ENCODE measurements around the gene MACROD2.
"Not testable (repeated sequence)": the region's sequence is repeated elsewhere in the genome, so short reads cannot be mapped to it uniquely, and the experiment has no call there.

MACROD2 gene

DNA sequence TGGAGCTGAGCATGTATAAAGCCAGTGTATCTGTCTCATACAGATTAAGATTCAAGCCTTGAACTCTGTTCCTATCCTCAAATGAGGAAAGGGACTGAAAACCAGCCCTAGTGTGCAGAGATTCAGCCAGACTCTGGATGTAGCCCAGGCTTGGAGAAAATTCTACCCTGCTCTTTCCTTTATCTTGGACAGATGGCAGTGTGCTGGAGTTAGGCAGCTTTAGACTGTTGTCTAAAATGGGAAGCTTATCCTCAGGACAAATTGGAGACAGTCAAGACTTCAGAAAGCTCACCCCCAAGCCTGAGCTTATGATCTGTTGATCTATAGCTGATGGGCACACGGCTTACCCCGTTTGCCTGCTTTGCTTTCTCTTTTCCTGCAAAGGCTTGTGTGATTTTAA lies 1520.4 kb downstream of the MACROD2 start:
- no peak for DNase-seq (ENCODE audit: low read depth in 2 of 2)

DNA sequence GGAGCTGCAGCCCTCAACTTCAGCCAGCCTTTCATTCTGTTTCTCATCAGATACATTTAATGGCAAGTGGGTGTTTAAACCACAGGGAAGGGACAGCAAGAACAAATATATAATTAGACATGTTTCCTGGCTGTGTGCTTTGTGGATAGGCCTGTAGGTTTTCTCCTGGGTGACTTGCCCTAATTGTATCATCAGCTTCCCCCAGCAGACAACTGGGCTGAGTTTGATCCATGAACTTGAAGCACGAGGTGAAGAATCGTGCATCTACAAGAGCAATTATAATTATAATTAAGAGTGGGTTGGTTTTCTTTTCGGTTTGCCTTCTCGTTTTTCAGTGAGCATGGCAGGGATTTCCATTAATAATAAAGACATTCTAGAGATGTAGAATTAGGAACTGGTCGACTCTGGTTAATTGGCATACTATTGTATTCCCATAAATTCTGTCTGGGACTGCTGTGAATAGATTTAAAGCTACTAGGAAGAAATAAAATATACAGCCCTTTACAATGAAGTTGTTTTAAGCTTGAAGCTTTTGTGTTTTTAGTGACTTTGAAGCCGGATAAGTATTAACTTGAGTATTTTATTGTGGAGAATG lies 1525.7 kb downstream of the MACROD2 start:
- DNase-seq (ENCODE audit: low read depth in 2 of 2): no peak

DNA sequence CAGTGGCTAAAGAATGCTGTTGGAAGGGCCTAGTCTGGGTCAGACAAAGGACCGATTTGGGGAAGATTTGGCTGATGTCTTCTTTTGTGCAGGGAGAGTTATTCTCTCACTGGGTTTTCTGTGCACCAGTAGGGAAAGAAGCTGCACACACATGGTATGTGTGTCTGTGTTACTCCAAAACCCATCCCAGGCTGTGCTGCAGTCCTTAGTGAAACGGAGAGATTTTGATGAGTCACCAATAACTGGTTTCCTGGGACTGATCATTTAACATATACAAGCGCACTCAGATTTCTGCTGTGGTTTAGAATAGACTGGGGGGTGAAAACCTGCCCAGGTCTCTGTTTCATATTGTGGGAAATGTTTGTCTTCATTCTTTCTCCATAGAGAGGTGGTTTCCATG lies 1528.1 kb downstream of the MACROD2 start:
- peak; percentile 7 to 10 for DNase-seq (ENCODE audit: low read depth in 2 of 2)

DNA sequence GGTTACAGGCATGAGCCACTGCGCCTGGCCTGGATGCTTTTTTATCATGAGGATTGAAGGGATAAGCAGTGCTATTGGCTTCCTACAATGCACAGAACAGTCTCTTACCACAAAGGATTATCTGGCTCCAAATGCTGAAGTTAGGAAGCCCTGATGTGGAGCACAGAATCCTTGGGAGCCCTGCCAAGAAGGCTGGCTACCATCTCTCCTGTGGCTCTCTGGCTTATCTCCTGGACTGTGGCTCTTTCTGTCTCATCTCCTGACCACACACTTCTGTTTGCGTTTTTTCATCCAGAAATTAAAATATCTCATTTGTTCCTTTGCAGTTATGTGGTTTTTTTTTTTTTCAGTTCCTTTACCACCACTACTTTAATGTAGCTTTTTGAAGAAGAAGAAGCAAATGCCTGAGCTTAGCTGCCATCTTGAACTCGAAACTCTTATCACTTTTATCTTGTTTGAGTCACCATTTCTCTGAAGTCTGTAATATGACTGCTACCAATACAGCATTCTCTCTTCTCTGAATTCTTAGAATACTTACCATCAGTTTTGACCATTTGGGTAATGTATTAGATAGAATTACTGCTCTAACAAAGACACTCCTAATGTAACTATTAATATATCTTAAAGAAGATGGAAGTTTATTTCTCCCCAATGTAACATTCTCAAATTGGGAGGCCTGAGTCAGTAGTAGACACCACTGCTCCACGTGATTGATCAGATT lies 1533.2 kb downstream of the MACROD2 start:
- DNase-seq (ENCODE audit: low read depth in 2 of 2): no peak

DNA sequence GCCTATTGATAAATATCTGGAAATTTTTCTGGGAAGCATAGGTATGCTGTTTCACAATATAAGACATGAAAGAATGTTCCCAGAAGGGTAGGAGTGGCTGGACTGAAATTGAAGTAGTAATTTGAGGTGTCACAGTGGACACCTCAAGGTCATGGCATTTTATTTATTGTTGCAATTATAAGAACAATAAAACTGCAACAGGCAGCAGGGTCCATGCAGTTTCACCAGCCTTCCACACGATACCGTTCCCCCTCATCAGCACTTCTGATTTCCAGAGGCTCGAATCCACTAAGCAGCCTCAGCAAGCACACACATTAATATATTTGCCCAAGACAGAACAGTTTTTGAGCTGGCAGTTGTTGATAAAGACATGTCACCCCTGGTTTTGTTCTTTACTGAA lies 1540.5 kb downstream of the MACROD2 start:
- DNase-seq (ENCODE audit: low read depth in 2 of 2): no peak

DNA sequence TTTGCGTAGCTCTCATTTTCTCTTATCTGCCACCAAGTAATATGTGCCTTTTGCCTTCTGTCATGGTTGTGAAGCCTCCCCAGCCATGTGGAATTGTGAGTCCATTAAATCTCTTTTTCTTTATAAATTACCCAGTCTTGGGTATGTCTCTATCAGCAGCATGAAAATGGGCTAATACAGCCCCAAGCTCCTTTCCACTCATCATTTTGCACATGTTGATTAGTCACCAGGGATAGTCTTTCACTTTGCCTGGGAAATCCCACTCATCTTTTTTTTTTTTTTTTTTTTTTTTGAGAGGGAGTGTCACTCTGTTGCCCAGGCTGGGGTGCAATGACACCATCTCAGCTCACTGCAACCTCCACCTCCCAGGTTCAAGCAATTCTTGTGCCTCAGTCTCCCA lies 1541.9 kb downstream of the MACROD2 start:
- DNase-seq (ENCODE audit: low read depth in 2 of 2): not testable (repeated sequence)

DNA sequence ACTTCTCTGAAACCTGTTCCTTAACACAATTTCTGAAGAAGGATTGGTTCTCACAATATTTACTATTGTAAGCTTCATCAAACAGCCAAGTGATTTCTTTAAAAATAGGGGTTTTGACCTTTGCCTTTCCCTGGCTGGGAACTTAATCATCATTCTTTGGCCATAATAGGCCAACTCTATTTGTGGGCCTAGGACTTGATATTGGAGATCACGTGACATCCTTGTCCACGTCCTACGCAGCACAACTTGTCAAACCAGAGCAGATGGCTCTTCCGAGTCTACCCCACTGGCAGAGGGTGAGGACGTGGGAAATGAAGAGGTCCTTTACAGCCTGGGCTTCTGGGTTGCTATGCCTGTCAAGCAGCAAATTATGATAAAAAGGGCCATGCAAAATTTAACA lies 1547.3 kb downstream of the MACROD2 start:
- no peak for DNase-seq (ENCODE audit: low read depth in 2 of 2)

DNA sequence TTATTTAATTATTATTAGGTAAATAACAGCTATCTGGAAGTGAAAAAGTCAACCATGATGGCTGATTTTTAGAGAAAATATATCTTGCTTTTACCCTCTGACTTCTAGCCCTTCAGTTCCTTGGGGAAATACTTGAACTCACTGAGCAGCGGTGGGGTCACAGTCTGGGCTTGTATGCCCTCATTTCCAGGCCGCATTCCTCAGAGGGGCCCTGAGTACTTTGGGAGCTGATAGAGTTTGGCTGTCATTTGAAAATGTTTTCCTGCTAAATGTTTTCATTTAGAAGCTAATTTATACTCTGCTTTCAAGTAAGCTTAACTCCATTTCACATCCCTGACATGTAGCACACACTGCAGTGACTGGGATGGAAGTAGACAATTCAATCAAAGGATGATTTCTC lies 1549.4 kb downstream of the MACROD2 start:
- no peak for DNase-seq (ENCODE audit: low read depth in 2 of 2)

DNA sequence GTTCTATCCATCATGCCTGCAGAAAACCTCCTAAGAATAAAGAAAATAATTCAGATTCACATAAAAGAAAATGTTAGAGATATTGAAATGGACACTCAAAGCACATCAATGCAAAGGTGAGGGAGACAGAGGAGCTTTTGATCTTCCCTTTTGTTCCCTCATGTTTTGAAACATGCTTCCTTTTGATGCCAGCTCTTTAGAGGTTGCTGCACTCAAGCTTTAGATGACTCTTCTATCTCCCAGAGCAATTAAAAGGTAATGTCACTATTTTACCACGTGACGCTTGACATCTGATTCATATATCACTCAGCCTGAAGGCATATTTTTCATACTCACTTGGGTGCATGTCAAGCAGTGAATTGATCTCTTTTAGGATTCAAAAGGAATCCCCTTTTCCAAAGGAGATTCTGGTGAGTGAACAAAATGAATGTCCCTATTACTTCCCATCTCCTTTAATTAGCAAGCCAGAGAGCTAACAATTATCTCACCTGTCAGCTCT lies 1551.3 kb downstream of the MACROD2 start:
- DNase-seq (ENCODE audit: low read depth in 2 of 2): no peak

DNA sequence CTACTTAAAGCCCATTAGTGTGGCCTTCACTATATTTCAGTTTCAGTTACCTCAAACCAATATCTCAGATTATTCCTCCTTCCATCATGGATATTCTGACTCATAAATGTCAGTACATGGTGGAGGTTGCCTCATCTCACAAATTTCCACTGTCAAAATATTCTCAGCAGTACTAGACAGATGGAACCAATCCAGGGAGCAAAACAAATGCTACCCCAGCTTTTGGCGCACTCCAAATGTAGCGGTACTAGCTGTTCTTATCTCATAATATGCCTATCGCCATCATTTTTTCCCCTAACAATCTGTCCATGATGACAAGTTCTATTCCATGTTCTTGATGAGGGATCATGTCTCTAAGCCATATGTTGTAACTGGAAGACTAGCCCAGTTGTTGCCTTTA lies 1551.8 kb downstream of the MACROD2 start:
- no peak for DNase-seq (ENCODE audit: low read depth in 2 of 2)

DNA sequence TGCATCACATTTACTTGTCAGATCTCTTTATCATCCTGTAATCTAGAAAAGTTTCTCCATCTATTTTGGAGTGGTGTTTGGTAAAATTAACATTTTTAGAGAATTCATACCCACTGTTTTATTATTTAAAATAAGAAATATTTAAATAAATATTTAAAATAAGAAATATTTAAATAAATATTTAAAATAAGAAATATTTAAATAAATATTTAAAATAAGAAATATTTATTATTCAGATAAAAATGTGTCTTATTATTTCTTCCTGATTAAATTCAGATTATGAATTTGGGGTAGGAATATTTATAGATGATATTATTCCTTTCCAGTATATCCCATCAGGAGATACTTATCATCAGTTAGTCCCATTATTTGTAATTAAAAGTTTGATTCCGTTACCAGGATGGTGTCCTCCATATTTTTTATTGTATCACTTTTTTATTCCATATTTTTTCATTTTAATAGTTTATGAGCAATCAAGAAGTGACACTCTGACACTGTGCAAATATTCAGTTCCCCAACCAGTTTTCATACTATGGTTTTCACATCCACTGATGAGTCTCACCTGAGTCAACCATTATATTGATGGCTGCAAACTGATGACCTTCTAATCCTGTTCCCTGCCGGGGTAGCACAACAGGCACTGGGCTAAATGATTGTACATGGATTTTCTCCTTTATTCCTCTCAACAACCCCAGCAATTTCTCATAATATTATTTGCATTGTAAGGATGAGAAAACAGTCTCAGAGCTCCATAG lies 1555.0 kb downstream of the MACROD2 start:
- DNase-seq (ENCODE audit: low read depth in 2 of 2): no peak

DNA sequence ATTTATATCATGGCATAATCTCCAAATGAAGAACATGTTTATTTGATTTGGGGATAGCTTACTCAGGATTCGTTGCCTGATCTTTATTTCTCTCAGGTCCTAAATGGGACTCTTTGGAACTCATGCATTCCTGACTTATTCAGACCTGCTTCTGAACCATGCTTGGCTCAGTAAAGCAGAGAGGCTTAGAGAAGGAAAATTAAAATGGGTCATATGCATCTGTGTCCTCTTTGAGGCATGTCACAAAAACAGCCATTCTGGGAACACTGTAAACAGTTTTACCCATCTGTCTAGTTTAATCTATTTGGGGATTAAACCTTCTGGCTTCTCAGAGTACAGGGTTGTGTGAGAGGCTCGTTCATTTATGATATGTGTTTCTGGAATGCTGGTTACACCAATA lies 1560.6 kb downstream of the MACROD2 start:
- no peak for DNase-seq (ENCODE audit: low read depth in 2 of 2)

DNA sequence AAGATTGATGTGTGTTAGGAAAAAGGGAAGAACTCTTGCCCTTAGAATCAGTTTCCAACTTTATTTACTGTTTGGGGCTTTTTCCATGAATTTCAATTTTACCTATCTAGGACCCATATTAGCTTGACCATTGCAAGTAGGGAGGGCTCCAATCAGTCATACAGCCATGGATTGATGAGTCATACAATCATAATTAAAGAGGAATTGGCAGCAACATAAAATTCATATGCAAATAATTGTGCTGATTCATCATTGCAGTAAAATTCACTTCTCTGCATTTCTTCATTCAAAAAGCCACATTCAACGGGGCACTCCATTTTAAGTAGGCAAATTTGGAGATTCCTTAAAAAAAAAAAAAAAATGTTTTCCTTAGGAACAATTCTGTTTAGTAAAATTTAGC lies 1561.6 kb downstream of the MACROD2 start:
- DNase-seq (ENCODE audit: low read depth in 2 of 2): no peak

DNA sequence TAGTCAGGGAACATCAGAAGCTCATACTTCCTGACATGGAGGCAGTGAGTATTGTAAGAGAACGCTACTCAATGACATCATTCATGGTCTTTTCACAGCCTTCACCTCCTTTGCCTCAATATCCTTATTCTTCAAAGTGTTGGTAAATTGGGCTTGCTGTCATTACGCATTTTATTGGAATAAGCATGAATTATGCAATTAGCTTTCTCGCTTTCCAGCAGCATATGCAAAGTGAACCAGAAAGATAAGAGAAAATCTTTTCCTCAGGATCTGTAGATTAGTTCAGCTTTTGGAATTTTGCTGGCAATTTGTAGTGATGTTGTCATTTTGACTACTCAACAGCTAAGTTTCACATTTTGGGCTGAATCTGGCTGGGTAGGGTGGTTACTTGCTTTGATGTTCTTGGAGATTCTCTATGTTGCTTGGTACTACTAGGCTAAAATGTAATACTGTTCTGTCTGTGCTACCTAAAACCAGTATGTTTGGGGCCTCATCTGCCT lies 1565.8 kb downstream of the MACROD2 start:
- DNase-seq (ENCODE audit: low read depth in 2 of 2): no peak

DNA sequence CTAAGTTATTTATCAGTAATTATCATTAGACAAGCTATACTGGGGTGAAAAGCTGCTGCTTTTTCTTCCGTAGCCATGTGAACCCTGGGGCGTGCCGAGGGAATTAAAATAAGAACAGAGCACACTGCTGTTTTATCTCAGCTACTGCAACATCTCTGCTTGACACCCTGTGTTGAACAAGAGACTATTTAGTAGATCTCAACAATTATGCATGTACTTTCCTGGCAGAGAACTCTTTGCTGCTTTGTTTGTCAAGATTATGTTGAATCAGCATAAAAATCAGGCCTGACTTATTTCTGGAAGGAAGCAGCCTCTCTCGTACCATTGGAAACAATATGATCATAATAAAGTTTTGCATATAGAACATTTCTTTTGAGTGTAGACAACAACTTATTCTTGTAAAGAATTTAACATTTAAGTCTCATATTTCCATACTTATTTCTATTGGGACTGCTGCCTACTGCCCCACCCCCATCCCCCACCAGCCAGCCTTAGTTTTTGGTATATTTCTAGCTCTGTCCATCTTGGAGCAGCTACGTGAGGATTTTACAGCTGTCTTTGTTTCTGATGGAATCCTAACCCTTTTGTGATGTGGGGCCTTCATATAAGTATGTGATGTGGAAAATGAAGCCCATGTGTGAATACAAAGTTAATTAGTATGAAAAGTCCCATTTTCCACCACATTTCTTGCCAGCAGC lies 1566.5 kb downstream of the MACROD2 start:
- DNase-seq (ENCODE audit: low read depth in 2 of 2): no peak

DNA sequence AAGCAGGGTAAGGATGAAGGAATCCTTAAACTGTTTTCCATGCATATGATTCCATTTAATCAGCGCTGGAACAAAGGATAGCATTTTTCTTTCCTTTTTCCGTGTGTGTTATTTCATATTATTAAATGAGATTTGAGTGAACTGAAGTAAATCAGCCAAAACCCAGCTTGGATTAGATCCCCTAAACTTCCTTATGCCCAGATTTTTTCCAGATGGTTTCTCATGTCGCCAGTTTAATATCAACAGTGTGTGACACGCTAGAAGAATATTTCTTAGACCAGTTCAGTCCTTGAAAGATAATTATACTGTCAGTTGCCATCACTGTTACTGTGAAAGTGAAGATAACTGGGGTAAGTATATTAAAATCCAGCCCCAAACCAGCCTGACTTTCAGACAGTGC lies 1568.5 kb downstream of the MACROD2 start:
- DNase-seq (ENCODE audit: low read depth in 2 of 2): no peak

DNA sequence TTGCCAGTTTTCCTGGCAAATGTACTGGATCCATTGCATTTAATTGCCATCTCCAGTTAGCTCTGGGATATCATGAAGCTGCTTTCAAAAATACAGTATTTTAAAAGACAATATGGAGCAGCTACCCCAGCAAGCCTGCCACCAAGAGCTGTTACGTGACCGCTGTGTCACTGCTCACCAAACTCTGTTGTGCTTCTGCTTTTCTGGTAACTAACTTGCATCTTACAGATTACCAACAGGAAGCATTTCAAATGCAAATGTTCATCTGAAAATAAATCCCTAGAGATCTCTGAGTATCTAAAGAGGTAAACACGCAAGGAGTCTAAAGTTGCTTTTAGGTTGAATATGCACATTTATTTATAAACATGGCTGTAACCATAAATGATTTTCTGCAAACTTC lies 1569.7 kb downstream of the MACROD2 start:
- DNase-seq (ENCODE audit: low read depth in 2 of 2): no peak

DNA sequence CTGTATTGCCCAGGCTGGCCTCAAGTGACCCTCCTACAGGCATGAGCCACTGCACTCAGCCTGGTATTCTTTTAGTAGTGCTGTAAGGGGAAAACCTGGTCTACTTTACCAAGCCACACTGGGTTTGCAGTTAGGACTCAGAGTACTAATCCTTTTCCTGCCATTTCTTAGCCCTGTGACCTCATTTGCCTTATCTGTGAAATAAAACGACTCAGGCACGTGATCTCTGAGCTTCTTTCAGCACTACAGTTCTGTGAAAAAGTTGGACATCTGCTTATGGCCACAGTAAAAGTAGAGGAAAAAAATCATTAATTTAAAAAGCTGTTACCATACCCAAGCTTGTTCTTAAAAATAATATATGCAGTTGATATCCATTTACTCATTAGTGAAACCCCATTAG lies 1570.5 kb downstream of the MACROD2 start:
- no peak for DNase-seq (ENCODE audit: low read depth in 2 of 2)

DNA sequence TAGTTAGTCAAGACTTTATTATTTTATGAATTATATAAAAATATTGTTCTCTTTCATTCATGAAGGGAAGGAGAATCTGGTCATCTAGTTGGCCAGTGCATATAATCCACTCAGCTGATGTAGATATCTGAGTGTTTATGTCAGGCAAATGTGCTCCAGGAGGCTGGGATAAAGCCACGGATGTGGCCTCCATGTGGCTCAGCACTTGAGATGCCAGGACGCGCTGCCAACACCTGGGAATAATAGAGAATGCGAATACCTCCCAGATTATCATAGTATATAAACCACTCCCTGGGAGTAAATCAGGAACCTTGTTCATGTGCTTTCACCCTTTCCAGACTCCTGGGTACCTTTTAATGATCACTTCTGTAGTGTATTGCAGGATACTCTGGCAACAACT lies 1571.9 kb downstream of the MACROD2 start:
- no peak for DNase-seq (ENCODE audit: low read depth in 2 of 2)

DNA sequence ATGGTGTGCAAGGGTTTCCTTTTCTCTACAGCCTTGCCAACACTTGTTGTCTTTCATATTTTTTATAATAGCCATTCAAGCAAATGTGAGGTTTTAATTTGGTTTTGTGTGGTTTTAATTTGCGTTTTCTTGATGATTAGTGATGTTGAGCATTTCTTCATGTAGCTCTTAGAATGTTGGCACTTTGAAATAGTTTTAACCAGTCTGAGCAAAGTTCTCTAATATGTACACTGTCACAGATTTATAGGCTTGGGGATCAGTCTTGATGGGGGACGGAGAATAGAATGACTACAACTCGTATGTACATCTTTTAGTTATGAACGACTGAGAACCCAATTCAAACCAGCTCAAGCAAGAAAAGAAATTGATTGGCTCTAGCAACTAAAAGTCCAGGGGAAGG lies 1574.8 kb downstream of the MACROD2 start:
- DNase-seq (ENCODE audit: low read depth in 2 of 2): peak in 1 of 2 experiments; percentile 18

DNA sequence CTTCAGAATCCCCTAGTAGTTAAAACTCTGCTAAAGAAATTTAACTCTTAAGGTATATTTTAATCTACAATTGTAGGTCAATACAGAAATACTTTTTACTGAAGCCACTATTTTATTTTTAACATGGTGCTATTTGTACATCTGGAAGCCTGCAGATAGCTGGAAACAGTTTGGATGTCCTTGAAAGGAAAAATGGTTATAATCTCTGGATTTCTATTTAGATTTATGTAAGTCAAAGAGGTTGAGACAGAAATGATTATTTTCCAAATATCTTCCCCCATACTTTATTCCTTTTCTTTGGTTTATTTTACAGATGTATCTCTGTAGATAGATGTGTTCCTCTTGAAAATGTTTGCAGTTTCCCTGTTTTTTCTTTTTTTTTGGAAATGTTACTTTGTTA lies 1575.7 kb downstream of the MACROD2 start:
- no peak for DNase-seq (ENCODE audit: low read depth in 2 of 2)

DNA sequence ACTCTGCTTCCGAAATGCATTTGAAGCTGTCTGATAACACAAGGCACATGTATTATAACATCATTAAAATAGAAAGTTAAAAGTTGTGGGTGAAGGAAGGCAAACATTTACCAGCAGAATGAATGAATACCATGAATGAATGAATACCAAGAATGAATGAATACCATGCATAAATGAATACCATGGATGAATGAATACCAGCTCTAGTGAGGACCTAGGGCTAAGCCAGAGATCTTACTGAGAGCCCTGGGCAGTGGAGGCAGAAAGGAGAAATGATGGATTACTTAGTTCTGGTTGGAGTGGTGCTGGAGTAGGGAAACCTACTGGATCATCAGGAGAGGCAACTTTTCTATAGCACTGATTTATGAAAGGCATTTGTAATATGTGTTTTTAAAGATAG lies 1579.9 kb downstream of the MACROD2 start:
- no peak for DNase-seq (ENCODE audit: low read depth in 2 of 2)
